ENCODE measurements around the gene FOXRED1.

- no peak for TF ChIP-seq POLR2AphosphoS5 (IDR thresholded peaks at IDR 0.05; ENCODE audit: borderline replicate concordance, low read depth, low read length)
- TF ChIP-seq EZH2 (IDR thresholded peaks at IDR 0.05), result no peak
- TF ChIP-seq FOXP2 (optimal IDR thresholded peaks at IDR 0.05; ENCODE audit: control extremely low read depth, extremely low read length, insufficient read depth), result no peak
These were observed 11.2 kb upstream of the FOXRED1 start for GRCh38 chr11:126257764-126258163.
